ENCODE data around the gene PDIA6. TPM values are rescaled to one million over a fixed set of nuclear protein-coding genes. Genes with fewer than 3 reads are reported as not detected.
"Not testable (repeated sequence)": the region's sequence is repeated elsewhere in the genome, so short reads cannot be mapped to it uniquely, and the experiment has no call there.

Gene PDIA6
- total RNA-seq, 1 donor, result 412 TPM

DNA sequence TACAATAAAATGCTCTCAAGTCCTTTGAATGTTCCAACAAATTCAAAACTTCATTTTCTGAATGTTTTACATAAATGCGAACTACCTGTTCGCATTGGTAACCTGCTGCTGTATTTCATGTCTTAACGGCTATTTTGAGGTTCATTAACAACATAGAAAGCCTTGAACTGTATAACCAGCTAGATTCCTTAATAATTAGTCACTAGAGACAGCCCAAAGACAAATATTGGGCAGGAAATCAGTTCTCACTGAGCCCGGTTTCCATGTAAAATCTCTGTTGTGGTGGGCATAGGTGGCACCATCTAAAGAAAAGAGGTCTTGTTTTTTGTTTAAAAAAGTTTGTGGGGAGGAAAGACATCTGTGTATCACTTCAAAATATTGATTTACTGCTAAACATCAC lies 29.2 kb downstream of the PDIA6 start:
- no peak for DNase-seq (ENCODE audit: low read depth)
- H3K4me3 ChIP-seq (ENCODE audit: low read depth, low read length), result no peak overlapping the region
- TF ChIP-seq CTCF (IDR thresholded peaks at IDR 0.05; ENCODE audit: insufficient read depth, low read depth, low read length), result no peak

- no peak for TF ChIP-seq CTCF (IDR thresholded peaks at IDR 0.05; ENCODE audit: insufficient read depth, low read depth, low read length)
- no peak overlapping the region for H3K4me3 ChIP-seq (ENCODE audit: low read depth, low read length)
- no peak for DNase-seq (ENCODE audit: low read depth)
Observed at GRCh38 chr2:10781746-10782145, 30.8 kb downstream of the PDIA6 start.

DNA sequence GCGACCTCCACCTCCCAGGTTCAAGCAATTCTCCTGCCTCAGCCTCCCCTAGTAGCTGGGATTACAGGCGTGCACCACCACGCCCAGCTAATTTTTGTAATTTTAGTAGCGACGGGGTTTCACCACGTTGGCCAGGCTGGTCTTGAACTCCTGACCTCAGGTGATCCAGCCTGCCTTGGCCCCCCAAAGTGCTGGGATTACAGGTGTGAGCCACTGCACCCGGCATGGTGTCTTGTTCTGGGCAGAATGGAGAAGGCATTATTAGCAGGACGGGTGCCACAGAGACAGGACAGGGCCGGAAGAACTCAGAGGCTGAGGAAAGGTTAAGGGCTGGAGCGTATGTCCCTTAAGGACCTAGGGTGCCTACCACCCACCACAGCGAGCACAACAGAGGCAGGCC lies 31.8 kb downstream of the PDIA6 start:
- DNase-seq (ENCODE audit: low read depth); H3K4me3 ChIP-seq (ENCODE audit: low read depth, low read length): not testable (repeated sequence)

DNA sequence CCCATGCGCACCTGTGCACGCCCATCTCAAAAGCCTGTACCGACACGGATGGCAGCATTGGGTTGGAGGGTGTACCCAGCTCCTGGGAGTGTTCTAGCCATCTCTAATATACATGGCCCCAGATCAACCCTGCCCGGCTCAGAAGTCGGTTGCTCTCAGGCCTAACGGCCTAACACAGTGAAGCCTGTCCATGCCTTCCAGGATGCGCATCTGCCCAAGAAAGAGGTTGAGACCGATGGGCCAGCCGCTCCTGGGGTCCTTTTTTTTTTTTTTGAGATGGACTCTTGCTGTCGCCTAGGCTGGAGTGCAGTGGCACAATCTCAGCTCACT lies 32.1 kb downstream of the PDIA6 start:
- DNase-seq (ENCODE audit: low read depth), result no peak

DNA sequence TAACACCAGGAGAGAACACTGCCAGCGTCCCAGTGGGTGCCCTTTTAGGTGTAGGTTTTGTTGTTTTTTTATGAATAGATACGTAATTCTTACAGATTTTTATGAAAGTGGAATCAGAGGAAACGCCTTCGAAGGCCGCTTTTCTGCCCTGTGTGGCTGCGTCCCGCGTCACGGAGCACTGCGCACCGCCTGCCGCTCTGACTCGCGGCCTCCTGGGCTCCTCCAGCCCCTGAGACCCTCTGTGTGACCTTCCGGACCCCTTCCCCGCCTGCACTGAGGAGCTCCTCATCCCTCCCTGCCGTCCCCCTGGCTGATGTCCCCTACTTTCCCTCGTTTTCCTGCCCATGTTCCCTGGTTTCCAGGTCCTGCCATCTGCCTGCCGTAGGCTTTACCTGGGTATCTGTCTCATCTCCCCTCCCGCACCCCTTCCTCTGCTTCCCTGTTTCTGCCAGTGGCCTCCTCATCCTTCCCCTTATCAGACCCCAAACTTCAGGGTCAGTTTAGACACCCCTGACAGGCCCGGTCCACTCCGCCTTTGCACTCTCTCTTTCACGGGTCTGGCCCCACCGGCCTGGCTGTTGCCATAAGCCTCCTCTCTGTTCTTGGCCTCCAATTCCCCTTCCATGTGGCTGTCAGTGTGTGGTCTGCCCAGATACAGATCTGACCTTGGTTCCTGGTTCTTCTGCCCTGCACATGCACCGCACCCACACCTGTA lies 32.7 kb downstream of the PDIA6 start:
- DNase-seq (ENCODE audit: low read depth), result no peak
- TF ChIP-seq CTCF (IDR thresholded peaks at IDR 0.05; ENCODE audit: insufficient read depth, low read depth, low read length), result no peak
- H3K4me3 ChIP-seq (ENCODE audit: low read depth, low read length), result no peak overlapping the region

More for the DNA sequence above, 32.1 kb downstream of the PDIA6 start:
- H3K4me3 ChIP-seq (ENCODE audit: low read depth, low read length), result no peak overlapping the region
- no peak for TF ChIP-seq CTCF (IDR thresholded peaks at IDR 0.05; ENCODE audit: insufficient read depth, low read depth, low read length)

DNA sequence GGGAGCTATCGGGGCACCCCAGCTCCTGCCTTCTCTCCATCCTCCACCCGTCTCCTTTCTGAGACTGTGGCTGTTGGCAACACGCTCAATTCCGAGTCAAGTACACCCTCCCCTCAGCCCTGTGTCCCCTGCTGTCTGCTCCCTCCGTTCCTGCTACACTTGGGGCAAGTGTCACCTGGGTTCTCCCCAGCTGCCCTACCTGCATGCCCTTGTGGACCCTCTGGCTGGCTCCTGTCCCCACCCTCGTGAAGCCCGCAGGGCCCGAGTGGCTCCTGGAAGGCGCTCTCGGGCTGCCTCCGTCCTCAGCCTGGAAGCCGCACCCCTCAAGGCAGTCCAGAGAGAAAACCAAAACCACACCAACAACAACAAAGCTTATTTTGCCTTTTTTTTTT lies 33.9 kb downstream of the PDIA6 start:
- TF ChIP-seq CTCF (IDR thresholded peaks at IDR 0.05; ENCODE audit: insufficient read depth, low read depth, low read length), result no peak
- H3K4me3 ChIP-seq (ENCODE audit: low read depth, low read length), result no peak overlapping the region
- no peak for DNase-seq (ENCODE audit: low read depth)

DNA sequence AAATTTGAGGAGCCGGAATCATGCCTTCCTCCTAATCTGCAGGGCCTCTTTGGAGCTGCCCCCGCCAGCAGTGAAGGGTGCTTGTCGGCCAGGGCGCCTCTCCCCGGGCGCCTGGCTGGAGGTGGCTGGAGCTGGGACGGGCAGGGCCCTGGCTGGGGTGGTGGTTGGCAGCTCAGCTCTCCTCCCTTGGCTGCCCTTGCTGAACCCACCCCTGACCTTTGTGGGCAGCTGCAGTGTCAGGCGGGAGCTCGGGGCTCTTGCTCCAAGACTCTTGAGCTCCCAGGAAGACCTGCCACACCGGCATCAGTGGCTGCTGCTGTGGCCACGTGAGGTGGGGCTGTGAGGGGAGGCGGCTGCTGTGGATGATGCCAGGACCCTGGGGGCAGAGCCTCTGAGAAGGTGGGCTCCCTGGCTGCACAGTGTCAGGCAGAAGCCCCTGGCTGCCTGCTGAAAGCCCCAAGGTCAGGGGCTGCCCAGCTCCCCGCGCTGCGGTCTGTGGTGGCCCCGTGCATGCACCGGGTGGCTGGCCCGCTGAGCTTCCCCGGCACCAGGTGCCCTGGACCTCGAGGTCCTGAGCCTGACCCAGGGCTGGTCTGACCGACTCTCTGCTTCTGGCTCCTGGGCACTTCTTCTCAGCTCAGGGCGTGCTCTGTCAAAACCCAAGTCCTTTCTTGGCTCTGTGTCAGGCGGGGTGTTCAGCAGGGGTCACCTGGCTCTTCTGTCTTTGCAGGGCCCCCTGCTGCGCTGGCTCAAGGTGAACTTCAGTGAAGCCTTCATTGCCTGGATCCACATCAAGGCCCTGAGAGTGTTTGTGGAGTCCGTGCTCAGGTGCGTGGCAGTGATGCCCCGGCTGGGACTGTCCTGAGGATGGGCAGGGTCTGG lies 34.5 kb downstream of the PDIA6 start:
- no peak for TF ChIP-seq CTCF (IDR thresholded peaks at IDR 0.05; ENCODE audit: insufficient read depth, low read depth, low read length)
- no peak overlapping the region for H3K4me3 ChIP-seq (ENCODE audit: low read depth, low read length)
- DNase-seq (ENCODE audit: low read depth), result no peak

Measured in fibroblast of villous mesenchyme (primary cell).